ENCODE data around the gene ZFP36L1. TPM values are rescaled to one million over a fixed set of nuclear protein-coding genes. Genes with fewer than 3 reads are reported as not detected.

ZFP36L1 gene
- total RNA-seq, 4 donors from 2014 or later: 125 to 253 (median 196) TPM

- TF ChIP-seq CTCF (IDR thresholded peaks at IDR 0.05; ENCODE audit: low read depth): no peak
These were observed 2.2 kb downstream of the ZFP36L1 start for GRCh38 chr14:68790644-68791077.

GRCh38 chr14:68789821-68790643 lies 2.8 kb downstream of the ZFP36L1 start:
- no peak for TF ChIP-seq CTCF (IDR thresholded peaks at IDR 0.05; ENCODE audit: low read depth)

GRCh38 chr14:68788996-68789820 lies 3.7 kb downstream of the ZFP36L1 start:
- no peak for TF ChIP-seq CTCF (IDR thresholded peaks at IDR 0.05; ENCODE audit: low read depth)

GRCh38 chr14:68788275-68788995 lies 4.4 kb downstream of the ZFP36L1 start:
- no peak for TF ChIP-seq CTCF (IDR thresholded peaks at IDR 0.05; ENCODE audit: low read depth)

- TF ChIP-seq CTCF (IDR thresholded peaks at IDR 0.05; ENCODE audit: low read depth): no peak
These were observed 5.5 kb downstream of the ZFP36L1 start for GRCh38 chr14:68787092-68787992.

GRCh38 chr14:68786491-68787091 lies 6.3 kb downstream of the ZFP36L1 start:
- TF ChIP-seq CTCF (IDR thresholded peaks at IDR 0.05; ENCODE audit: low read depth): no peak

Data from subcutaneous adipose tissue (tissue), 4 donors.